GM12878 (cell line): ENCODE results near the gene ZNF304. TPM values are rescaled to one million over a fixed set of nuclear protein-coding genes. Genes with fewer than 3 reads are reported as not detected.

Source experiments
- ATAC-seq: fragments of 200-7000 bp; cut with Tn5 transposase; 3 replicates; pipeline ENCODE4 v1.9.1; 2020; ENCODE audit warnings: mild to moderate bottlenecking, moderate library complexity
- BruUV-seq: library from RNA; stranded (reverse); fragments of 400-500 nt; replicated peaks from 2 replicates; lab custom pipeline; 2021; lab: Mats Ljungman, UMichigan
- CTCF ChIA-PET: fragments of 300-600 bp; sonication (Branson Sonifier 250); formaldehyde crosslinking; extraction: SDS; loops from one replicate; lab custom pipeline; 2021; ENCODE audit warnings: inconsistent platforms; lab: Yijun Ruan, JAX
- POLR2A ChIA-PET: fragments of 350-600 bp; formaldehyde crosslinking; extraction: SDS; loops from one replicate; lab custom pipeline; 2021; ENCODE audit warnings: inconsistent platforms; lab: Charles Lee
- RAD21 ChIA-PET: fragments of 300-600 bp; sonication (Branson Sonifier 250); formaldehyde crosslinking; loops from one replicate; lab custom pipeline; 2023; ENCODE audit warnings: antibody characterized with exemption; ENCODE audit not compliant: unreplicated experiment; lab: Charles Lee
- SMC1A ChIA-PET: fragments of 300-600 bp; sonication (Branson Sonifier 250); formaldehyde crosslinking; loops from one replicate; lab custom pipeline; 2023; ENCODE audit not compliant: unreplicated experiment, uncharacterized antibody; lab: Charles Lee
- DNase-seq: peaks from one replicate; pipeline ENCODE4 v3.0.0-alpha.2; 2011; ENCODE audit warnings: low read depth, low spot score
- FAIRE-seq: peaks from 3 replicates; lab custom pipeline; 2011; peaks lifted over from hg19 to GRCh38; lab: Jason Lieb, UNC
- H2AFZ ChIP-seq: 2 replicates; pipeline ENCODE4 v1.6.0; 2011; ENCODE audit warnings: low read depth, low read length, control low read depth; ENCODE audit not compliant: control insufficient read depth
- H3K27ac ChIP-seq: 2 replicates; pipeline ENCODE4 v1.5.1; 2011; ENCODE audit warnings: control low read depth; ENCODE audit not compliant: control insufficient read depth, insufficient read depth
- H3K27me3 ChIP-seq, 2 experiments: replicated peaks in 1 of 2; 2 replicates each; pipeline versions ENCODE4 v1.6.0 to v1.6.1; 2011; ENCODE audit warnings: low read length in 1 of 2; ENCODE audit not compliant: control insufficient read depth in 2 of 2, insufficient read depth in 2 of 2
- H3K36me3 ChIP-seq, 2 experiments: 2 replicates each; pipeline ENCODE4 v1.5.1; 2011; ENCODE audit warnings: low read length in 1 of 2; ENCODE audit not compliant: control insufficient read depth in 2 of 2, insufficient read depth in 2 of 2
- H3K4me1 ChIP-seq: 2 replicates; pipeline ENCODE4 v1.6.1; 2011; ENCODE audit warnings: mild to moderate bottlenecking, low read length, moderate library complexity, mixed read lengths; ENCODE audit not compliant: control insufficient read depth, insufficient read depth
- H3K4me2 ChIP-seq: 2 replicates; pipeline ENCODE4 v1.6.0; 2011; ENCODE audit warnings: control low read depth; ENCODE audit not compliant: control insufficient read depth, insufficient read depth
- H3K4me3 ChIP-seq: fragments of 200-600 bp; sonication (generic); 2 replicates; pipeline ENCODE4 v1.5.1; 2016
- H3K79me2 ChIP-seq: 2 replicates; pipeline ENCODE4 v1.6.0; 2011; ENCODE audit warnings: low read length; ENCODE audit not compliant: control insufficient read depth, insufficient read depth
- H3K9ac ChIP-seq: 2 replicates; pipeline ENCODE4 v1.8.0; 2011; ENCODE audit warnings: low read length, control low read depth, mixed read lengths; ENCODE audit not compliant: control insufficient read depth, insufficient read depth
- H3K9me3 ChIP-seq: replicated peaks from 3 replicates; pipeline ENCODE4 v1.5.1; 2011; ENCODE audit warnings: mild to moderate bottlenecking, low read length; ENCODE audit not compliant: control insufficient read depth, insufficient read depth
- H4K20me1 ChIP-seq: 2 replicates; pipeline ENCODE4 v1.6.0; 2011; ENCODE audit not compliant: control insufficient read depth, insufficient read depth
- DPF2 ChIP-seq: fragments of 450-650 bp; IDR thresholded peaks from 2 replicates; pipeline ENCODE4 v1.6.1; 2017; ENCODE audit warnings: mild to moderate bottlenecking
- HDAC2 ChIP-seq: fragments of 200-600 bp; sonication (generic); IDR thresholded peaks from 2 replicates; pipeline ENCODE4 v1.6.1; 2017
- KLF5 ChIP-seq: fragments of 450-650 bp; IDR thresholded peaks from 2 replicates; pipeline ENCODE4 v1.6.1; 2014; ENCODE audit warnings: mild to moderate bottlenecking; ENCODE audit not compliant: partially characterized antibody
- MAX ChIP-seq: IDR thresholded peaks from 2 replicates; pipeline ENCODE4 v1.6.1; 2012; ENCODE audit warnings: low read depth, low read length, improper control_type of control experiment
- NFYA ChIP-seq: IDR thresholded peaks from 2 replicates; pipeline ENCODE4 v1.6.1; 2011; ENCODE audit warnings: low read depth, mild to moderate bottlenecking, low read length, improper control_type of control experiment, borderline replicate concordance
- NRF1 ChIP-seq: conservative IDR thresholded peaks from 2 replicates; pipeline ENCODE4 v1.6.1; 2011; ENCODE audit warnings: mild to moderate bottlenecking, low read depth, low read length, improper control_type of control experiment
- SIX5 ChIP-seq: IDR thresholded peaks from 2 replicates; pipeline ENCODE4 v1.6.1; 2011; ENCODE audit warnings: mild to moderate bottlenecking, low read depth, low read length, moderate library complexity; ENCODE audit not compliant: severe bottlenecking
- ZBTB33 ChIP-seq: fragments of 450-650 bp; IDR thresholded peaks from 2 replicates; pipeline ENCODE4 v1.6.1; 2017; ENCODE audit warnings: mild to moderate bottlenecking
- ZNF687 ChIP-seq: fragments of 450-650 bp; IDR thresholded peaks from 2 replicates; pipeline ENCODE4 v1.6.1; 2017; ENCODE audit warnings: mild to moderate bottlenecking, moderate library complexity
- WGBS: methylation state at CpG from one replicate; pipeline ENCODE4 v1.1.6; 2016; ENCODE audit warnings: low lambda C conversion rate; ENCODE audit not compliant: insufficient replicate concordance, insufficient coverage; ENCODE audit errors: missing lambda C conversion rate; 5-methylcytosine and 5-hydroxymethylcytosine counted together
- in situ Hi-C: fragments of 300-500 bp; cut with MboI; formaldehyde crosslinking; loops from 9 replicates; pipeline ENCODE4 v1.14.3; 2018; ENCODE audit warnings: mixed read lengths
- intact Hi-C: fragments of 100-400 bp; cut with micrococcal nuclease; formaldehyde crosslinking; loops from one replicate; pipeline ENCODE4 v1.14.2; 2022; ENCODE audit not compliant: unreplicated experiment
- polyA plus RNA-seq, 11 experiments: library from polyadenylated mRNA; depleted of rRNA in 4 of 11; unstranded in 6 of 11; stranded (reverse) in 5 of 11; fragments of >200 nt; fragmentation: Nextera tagmentation in 4 of 11; fragmentation: Illumina TruSeq in 1 of 11; extraction: Ambion mirVana in 4 of 11; extraction: Trizol in 1 of 11; gene quantifications; 1 replicate in 1 of 11; 2 replicates in 10 of 11; pipeline versions ENCODE4 v1.2.1 to v1.2.3, GENCODE V29; 2011 to 2016; ENCODE audit warnings: inconsistent platforms in 2 of 11, missing spikeins in 2 of 11, low read depth in 1 of 11
- total RNA-seq, 4 experiments: library from RNA; depleted of rRNA in 3 of 4; stranded (reverse); fragments of >200 nt in 3 of 4; fragmentation: Illumina TruSeq in 1 of 4; extraction: Trizol in 1 of 4; gene quantifications; 2 replicates each; pipeline versions ENCODE4 v1.2.1 to v1.2.3, GENCODE V29; 2013 to 2021

Gene ZNF304
- total and polyA plus RNA-seq, 10 of the 15 experiments (the other 5 are each of a cell fraction or from before 2014, with no cell fraction given): 1.1 to 11.6 (median 6.9) TPM

GRCh38 chr19:57403737-57404563, 52.9 kb downstream of the ZNF304 start:
- H2AFZ ChIP-seq: no peak overlapping the region
- intact Hi-C loops (loop anchor here (10.0 kb wide), 1 partner anchor 481 kb away; the partner anchor contains the start of gene ZNF814), in situ Hi-C loops (no loop called here)
- H3K9ac ChIP-seq: no peak overlapping the region
- ATAC-seq (no peak), FAIRE-seq (no peak), DNase-seq (no peak)
- no peak overlapping the region for H3K4me3 ChIP-seq
- H3K27me3 ChIP-seq: no peaks in the 10 kb centered on the region
- H3K36me3 ChIP-seq: peaks cover 1 to 3% of the 10 kb centered on the region in 2 experiments; a peak in 3 of 4 replicates
- RAD21 ChIA-PET: no interaction called here
- BruUV-seq: no TSS peak
- no peaks in the 10 kb centered on the region; the same call in 1 of the 3 replicates for H3K9me3 ChIP-seq
- WGBS: 93% methylated on average over 9 of the region's 9 CpGs
- CTCF ChIA-PET: interaction anchor here (0.7 to 3.1 kb wide), 4 partner anchors 10 to 23 kb away, joined by 3 to 8 read pairs (median 4); no protein-coding TSS in a partner anchor
- POLR2A ChIA-PET: interaction anchor here (0.5 to 0.6 kb wide), 2 partner anchors 28 to 323 kb away, joined by 6 to 7 read pairs; partner anchors contain the start of gene ZNF671
- H4K20me1 ChIP-seq: no peaks in the 10 kb centered on the region
- TF ChIP-seq SIX5 (no peak), DPF2 (no peak), NFYA (no peak), ZBTB33 (no peak), HDAC2 (no peak), NRF1 (no peak), MAX (no peak), ZNF687 (no peak), KLF5 (no peak)
- no peaks in the 10 kb centered on the region for H3K79me2 ChIP-seq
- H3K4me2 ChIP-seq: no peak overlapping the region
- H3K27ac ChIP-seq: no peak overlapping the region
- SMC1A ChIA-PET: interaction anchor here (0.7 to 0.9 kb wide), 2 partner anchors 14 to 428 kb away, joined by 3 read pairs; no protein-coding TSS in a partner anchor
- H3K4me1 ChIP-seq: no peaks in the 10 kb centered on the region
